ACC112 (cell line): ENCODE data around the gene DCAF15.

Experiments
- H2AFZ ChIP-seq: fragments of 200-600 bp; sonication (generic); one replicate; pipeline ENCODE4 v1.6.0; 2017; ENCODE audit warnings: antibody characterized with exemption, low read length; ENCODE audit not compliant: unreplicated experiment
- H3K27ac ChIP-seq: fragments of 200-600 bp; sonication (generic); 2 replicates; pipeline ENCODE4 v1.5.1; 2014; ENCODE audit warnings: low read depth, mild to moderate bottlenecking, antibody characterized with exemption, low read length, moderate library complexity
- H3K27me3 ChIP-seq: fragments of 200-600 bp; sonication (generic); 2 replicates; pipeline ENCODE4 v1.6.1; 2014; ENCODE audit warnings: mild to moderate bottlenecking, antibody characterized with exemption, low read length, moderate library complexity, mixed read lengths; ENCODE audit not compliant: insufficient read depth
- H3K36me3 ChIP-seq: fragments of 200-600 bp; sonication (generic); 2 replicates; pipeline ENCODE4 v1.6.1; 2016; ENCODE audit warnings: mild to moderate bottlenecking, antibody characterized with exemption, low read length, moderate library complexity, mixed read lengths; ENCODE audit not compliant: insufficient read depth
- H3K4me1 ChIP-seq: fragments of 200-600 bp; sonication (generic); one replicate; pipeline ENCODE4 v1.6.1; 2016; ENCODE audit warnings: low read length, mixed read lengths; ENCODE audit not compliant: insufficient read depth, unreplicated experiment, control insufficient read depth
- H3K4me3 ChIP-seq: fragments of 200-600 bp; sonication (generic); 2 replicates; pipeline ENCODE4 v1.5.1; 2014; ENCODE audit warnings: mild to moderate bottlenecking, low read depth, low read length
- H3K79me2 ChIP-seq: fragments of 200-600 bp; sonication (generic); one replicate; pipeline ENCODE4 v1.6.0; 2016; ENCODE audit warnings: low read length; ENCODE audit not compliant: control insufficient read depth, unreplicated experiment, insufficient read depth

DCAF15 gene

GRCh38 chr19:13931391-13932148 is 20.7 kb upstream of the DCAF15 start:
- H3K27me3 ChIP-seq: no peaks in the 10 kb centered on the region
- no peak overlapping the region for H3K27ac ChIP-seq
- no peak overlapping the region for H3K4me3 ChIP-seq
- H3K79me2 ChIP-seq: no peaks in the 10 kb centered on the region
- H3K4me1 ChIP-seq: no peaks in the 10 kb centered on the region
- H2AFZ ChIP-seq: no peak overlapping the region
- H3K36me3 ChIP-seq: no peaks in the 10 kb centered on the region

GRCh38 chr19:13932149-13932637 is 20.1 kb upstream of the DCAF15 start:
- Histone ChIP-seq H3K79me2 (no peaks in the 10 kb centered on the region), H3K4me1 (no peaks in the 10 kb centered on the region), H2AFZ (no peak overlapping the region), H3K4me3 (no peak overlapping the region), H3K27ac (no peak overlapping the region), H3K27me3 (no peaks in the 10 kb centered on the region), H3K36me3 (no peaks in the 10 kb centered on the region)

GRCh38 chr19:13932911-13933393 is 19.4 kb upstream of the DCAF15 start:
- no peaks in the 10 kb centered on the region for H3K36me3 ChIP-seq
- no peak overlapping the region for H2AFZ ChIP-seq
- no peak overlapping the region for H3K27ac ChIP-seq
- no peaks in the 10 kb centered on the region for H3K27me3 ChIP-seq
- no peaks in the 10 kb centered on the region for H3K79me2 ChIP-seq
- no peak overlapping the region for H3K4me3 ChIP-seq
- H3K4me1 ChIP-seq: peaks cover 4% of the 10 kb centered on the region

DNA sequence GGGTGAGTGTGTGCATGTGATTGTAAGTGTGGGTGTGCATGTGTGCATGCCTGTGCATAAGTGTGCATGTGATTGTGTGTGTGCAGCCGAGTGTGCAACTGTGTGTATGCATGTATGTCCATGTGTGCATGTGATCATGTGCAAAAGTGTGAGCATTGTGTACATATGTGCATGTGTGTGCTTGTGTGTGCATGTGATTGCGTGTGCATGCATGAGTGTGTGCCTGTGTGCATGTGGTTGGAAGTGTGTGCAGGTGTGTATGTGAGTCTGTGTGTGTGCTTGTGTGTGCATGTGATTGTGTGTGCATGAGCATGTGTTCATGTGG is 17.6 kb upstream of the DCAF15 start:
- Histone ChIP-seq H3K27ac (no peak overlapping the region), H3K79me2 (no peaks in the 10 kb centered on the region), H3K36me3 (no peaks in the 10 kb centered on the region), H3K4me3 (no peak overlapping the region), H3K27me3 (no peaks in the 10 kb centered on the region), H2AFZ (no peak overlapping the region), H3K4me1 (peaks cover 9% of the 10 kb centered on the region)

DNA sequence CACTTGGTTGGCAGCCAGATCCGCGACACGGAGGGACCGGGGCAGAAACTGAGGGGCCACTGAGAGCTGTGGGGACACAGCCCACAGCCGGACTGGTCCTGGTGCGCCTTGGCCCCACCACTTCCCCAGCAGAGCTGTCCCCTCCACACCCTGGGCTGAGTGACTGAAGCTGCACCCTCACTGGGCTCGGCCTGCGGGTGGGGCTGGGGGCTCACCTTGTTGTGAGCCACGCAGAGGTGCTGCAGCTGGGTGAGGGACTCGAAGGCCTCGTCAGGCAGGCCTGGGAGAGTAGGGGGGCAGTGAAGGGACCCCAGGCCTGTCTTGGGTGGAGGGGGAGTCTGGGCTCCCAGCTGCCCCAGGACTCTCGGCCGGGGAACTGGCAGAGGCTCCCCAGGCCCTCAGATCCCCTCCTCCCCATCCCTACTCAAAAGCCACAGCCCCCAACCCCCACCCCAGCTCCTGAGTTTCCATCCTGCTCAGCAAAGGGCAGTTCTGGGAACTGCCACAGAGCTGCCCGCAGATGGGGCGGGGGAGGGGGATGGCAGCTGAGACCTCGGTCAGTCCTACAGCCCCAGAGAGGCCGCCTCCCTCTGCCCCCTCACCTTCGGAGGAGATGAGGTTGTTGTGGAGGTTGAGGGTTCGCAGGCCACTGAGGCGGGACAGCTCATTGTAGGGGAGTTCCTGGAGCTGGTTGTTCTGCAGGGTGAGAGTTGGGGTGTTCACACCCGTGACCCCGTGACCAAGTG is 16.4 kb upstream of the DCAF15 start:
- H3K79me2 ChIP-seq: no peaks in the 10 kb centered on the region
- H3K4me3 ChIP-seq: no peak overlapping the region
- H3K27ac ChIP-seq: no peak overlapping the region
- H2AFZ ChIP-seq: no peak overlapping the region
- H3K4me1 ChIP-seq: peaks cover 9% of the 10 kb centered on the region
- H3K27me3 ChIP-seq: no peaks in the 10 kb centered on the region
- H3K36me3 ChIP-seq: no peaks in the 10 kb centered on the region

DNA sequence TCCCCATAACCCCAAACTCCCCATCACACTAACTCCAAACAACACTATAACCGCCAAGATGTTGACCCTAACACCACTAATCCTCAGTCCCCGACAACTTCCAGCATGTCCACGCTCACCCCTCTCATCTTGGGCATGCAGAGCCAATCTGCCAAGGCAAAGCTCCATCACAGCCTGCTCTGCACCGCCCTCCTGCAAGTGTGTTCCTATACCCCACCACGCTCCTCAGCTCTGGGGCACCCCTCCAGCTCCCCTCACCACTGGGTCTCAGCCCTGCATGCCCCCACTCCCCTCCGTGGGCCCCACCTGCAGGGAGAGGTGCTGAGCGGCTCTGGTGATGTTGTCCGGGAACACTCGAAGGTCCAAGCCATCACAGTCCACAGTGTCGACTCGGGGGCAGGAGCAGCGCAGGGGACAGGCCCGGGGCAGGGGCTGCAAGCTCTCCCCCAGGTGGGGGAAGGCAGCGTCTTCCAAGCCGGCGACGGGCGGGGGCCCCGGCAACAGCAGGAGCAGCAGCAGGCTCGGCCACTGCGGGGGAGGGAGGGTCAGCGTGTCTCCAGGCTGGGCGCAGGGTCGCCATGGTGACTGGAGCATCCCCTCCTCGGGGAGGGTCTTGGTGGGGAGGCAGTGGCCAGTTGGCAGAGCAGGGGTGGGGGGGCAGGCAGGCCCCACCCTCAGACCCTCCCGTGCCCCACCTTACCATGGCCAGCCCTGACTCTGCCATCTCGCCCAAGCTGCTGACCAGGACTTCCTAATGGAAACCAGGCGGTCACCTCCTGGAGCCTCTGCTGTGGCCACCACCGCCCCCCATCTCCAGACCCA is 14.6 kb upstream of the DCAF15 start:
- Histone ChIP-seq H3K4me3 (peak overlapping the region; percentile 72), H3K36me3 (no peaks in the 10 kb centered on the region), H3K27ac (no peak overlapping the region), H3K4me1 (peaks cover 9% of the 10 kb centered on the region), H2AFZ (peak overlapping the region; percentile 38), H3K27me3 (no peaks in the 10 kb centered on the region), H3K79me2 (no peaks in the 10 kb centered on the region)

DNA sequence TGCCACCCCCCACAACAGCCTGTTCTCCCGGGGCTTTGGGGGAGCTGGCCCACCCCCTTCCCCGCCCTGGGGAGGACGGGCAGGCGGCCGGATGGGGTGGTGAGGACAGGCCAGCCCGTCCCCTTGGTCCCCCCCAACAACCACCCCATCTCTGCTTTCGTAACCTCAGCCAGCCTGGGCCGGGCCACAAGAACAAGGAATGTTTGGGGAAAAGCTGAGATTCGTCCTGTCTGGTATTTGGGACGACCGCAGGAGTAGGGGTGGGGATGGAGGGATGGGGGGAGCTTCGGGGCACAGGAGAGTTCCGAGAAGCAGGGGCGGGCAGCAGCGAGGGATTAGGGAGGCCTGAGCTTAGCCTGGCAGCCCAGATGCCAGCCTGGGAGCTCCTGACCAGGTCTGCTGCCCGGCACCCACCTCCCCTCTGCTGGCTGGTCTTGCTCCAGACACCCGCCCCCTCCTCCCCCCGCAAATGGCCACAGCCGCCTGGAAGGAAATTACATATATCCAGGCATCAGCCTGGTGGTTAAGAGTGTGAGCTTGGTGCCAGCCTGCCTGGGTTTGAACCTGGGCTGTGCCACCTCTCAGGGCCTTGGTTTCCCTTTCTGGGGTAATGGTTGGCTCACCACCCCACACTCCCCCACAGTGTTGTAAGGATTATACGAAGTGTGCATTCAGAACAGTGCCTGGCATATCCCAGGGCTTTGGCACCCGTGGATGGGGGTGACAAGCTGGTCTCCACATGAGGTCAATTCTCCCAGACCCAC is 13.8 kb upstream of the DCAF15 start, which contains the start of gene PODNL1:
TSS of gene PODNL1 (minus strand) at position 117 of the 764 bp plus-strand sequence. CDS start 236 bp downstream, outside the sequence.
- peak within 1 kb of the TSS; percentile 38 for H2AFZ ChIP-seq
- no peaks in the 10 kb centered on the region for H3K79me2 ChIP-seq
- H3K27me3 ChIP-seq: no peaks in the 10 kb centered on the region
- H3K4me3 ChIP-seq: peak within 1 kb of the TSS; percentile 72
- H3K36me3 ChIP-seq: no peaks in the 10 kb centered on the region
- peaks cover 9% of the 10 kb centered on the region for H3K4me1 ChIP-seq
- no peak within 1 kb of the TSS for H3K27ac ChIP-seq

DNA sequence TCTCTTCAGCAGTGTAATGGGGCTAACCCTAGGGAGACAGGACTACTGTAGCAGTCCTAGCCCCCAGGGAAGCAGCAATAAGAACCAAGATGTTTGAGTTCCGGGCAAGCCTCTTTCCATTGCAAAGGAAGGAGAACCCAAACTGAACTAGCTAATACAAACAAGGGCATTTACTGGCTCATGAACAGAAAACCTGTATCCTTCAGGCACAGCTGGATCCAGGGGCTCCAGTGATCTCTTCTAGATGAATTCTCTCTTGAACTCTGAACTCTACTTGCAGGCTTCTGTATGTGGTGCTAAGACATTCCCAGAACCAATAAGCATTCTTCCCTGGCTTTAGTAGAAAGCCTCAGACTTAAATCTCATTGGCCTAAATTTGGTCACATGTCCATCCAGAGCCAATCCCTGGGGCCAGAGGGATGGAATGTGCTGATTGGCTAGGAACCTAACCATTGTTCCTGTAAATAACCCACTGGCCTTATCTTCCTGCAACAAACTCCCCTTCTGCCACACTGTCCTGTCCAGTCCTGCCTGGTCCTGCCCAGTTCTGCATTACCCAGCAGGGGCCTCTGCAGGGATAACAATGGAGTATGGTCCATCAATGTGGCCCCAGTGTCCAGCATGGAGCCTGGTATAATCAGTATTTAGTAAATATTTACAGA is 10.2 kb upstream of the DCAF15 start:
- Histone ChIP-seq H3K4me3 (no peak overlapping the region), H3K27me3 (no peaks in the 10 kb centered on the region), H3K79me2 (no peaks in the 10 kb centered on the region), H2AFZ (no peak overlapping the region), H3K4me1 (peaks cover 9% of the 10 kb centered on the region), H3K27ac (no peak overlapping the region), H3K36me3 (no peaks in the 10 kb centered on the region)

GRCh38 chr19:13946414-13946813 is 5.9 kb upstream of the DCAF15 start:
- no peaks in the 10 kb centered on the region for H3K36me3 ChIP-seq
- H3K27ac ChIP-seq: no peak overlapping the region
- no peaks in the 10 kb centered on the region for H3K27me3 ChIP-seq
- H2AFZ ChIP-seq: no peak overlapping the region
- no peak overlapping the region for H3K4me3 ChIP-seq
- H3K79me2 ChIP-seq: no peaks in the 10 kb centered on the region
- H3K4me1 ChIP-seq: no peaks in the 10 kb centered on the region
